Stimulated activated CD4-positive, alpha-beta T cell treated with anti-CD3 and anti-CD28 coated beads, Interleukin-4, amount 100 ng/mL, for 4 hours (primary cell): ENCODE data around the gene CRYBG2.
"Not testable (repeated sequence)": the region's sequence is repeated elsewhere in the genome, so short reads cannot be mapped to it uniquely, and the experiment has no call there.

Experiments
- DNase-seq, 2 experiments: peaks; one replicate each; pipeline ENCODE4 v3.0.0-alpha.2; 2020

The CRYBG2 gene

DNA sequence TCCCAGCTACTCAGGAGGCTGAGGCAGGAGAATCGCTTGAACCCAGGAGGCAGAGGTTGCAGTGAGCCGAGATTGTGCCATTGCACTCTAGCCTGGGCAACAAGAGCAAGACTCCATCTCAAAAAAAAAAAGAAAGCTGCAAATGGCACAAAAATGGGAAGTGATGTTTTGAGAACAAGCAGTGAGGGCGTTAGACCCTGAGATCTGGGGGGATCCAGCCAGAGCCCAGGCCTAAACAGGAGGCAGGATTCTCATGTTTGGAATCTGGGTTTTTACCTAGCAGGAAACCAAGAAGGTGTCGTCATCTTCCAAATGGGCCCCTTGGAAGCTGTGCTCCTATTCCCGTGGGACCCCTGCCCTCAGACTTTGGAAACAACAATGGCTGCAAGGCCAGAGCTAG, 61.2 kb downstream of the CRYBG2 start:
- not testable (repeated sequence) for DNase-seq

GRCh38 chr1:26291939-26292338, 62.0 kb downstream of the CRYBG2 start:
- DNase-seq = no peak

DNA sequence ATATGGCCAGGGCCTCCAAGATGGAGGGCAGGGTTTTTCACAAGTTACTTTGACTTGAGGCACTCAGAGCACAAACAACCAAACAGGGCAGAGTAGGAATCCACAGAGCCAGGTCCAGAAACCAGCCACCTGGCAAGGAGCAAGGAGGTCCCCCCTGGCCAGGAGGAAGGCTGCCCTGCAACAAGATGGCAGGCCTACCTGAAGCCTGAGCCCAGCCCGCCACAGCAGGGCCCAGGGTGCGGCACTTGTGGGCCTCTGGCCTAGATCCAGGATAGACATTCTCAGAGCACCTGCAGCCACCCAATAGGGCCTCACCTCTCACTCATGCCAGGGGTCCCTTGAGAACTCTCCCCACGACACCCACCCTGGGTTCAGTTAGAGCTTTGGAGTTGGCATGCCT, 62.5 kb downstream of the CRYBG2 start:
- DNase-seq = no peak

GRCh38 chr1:26290882-26291261, 63.1 kb downstream of the CRYBG2 start:
- DNase-seq = no peak

GRCh38 chr1:26290122-26290881, 63.6 kb downstream of the CRYBG2 start:
- DNase-seq = no peak

DNA sequence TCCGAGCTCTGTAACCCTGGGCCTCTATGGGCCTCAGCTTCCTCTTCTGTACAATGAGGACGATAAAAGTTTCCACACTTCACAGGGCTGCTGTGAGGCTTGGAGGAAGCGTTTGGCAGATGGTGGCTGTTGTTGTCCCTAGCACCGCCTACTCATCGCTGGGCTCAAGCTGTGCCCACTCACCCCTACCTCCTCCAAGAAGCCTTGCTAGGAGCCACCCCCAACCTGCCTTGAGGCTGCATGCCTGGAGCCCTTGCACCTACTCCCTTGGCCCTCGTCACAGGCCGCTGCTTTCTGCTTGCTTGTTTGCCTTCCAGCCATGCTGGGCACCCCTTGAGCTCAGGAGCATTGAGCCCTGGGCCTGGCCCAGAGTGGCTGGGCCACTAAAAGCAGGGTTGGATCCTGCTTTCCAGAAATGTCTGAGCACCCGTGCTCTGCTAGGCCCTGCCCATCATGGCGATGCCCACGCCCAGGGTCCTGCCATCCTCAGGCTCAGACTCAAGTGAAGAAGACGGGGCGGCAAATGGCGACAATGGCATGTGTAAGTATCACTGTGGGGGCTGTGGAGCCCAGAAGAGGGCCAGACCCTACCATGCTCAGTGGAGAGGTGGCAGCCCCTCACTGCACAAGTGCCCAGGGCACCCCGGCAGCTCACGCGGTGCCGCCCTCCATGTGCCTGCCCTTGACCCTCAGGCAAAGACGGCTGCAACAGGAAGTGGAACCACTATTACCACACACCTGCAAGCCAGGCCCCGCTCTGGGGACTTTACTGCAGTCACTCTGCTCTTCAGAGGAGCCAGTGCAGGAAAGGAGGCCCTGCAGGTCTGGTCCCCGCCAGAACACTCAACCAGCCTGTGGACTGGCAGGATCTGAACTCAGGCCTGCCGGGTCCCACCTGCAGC, 64.5 kb downstream of the CRYBG2 start:
- DNase-seq = no peak

DNA sequence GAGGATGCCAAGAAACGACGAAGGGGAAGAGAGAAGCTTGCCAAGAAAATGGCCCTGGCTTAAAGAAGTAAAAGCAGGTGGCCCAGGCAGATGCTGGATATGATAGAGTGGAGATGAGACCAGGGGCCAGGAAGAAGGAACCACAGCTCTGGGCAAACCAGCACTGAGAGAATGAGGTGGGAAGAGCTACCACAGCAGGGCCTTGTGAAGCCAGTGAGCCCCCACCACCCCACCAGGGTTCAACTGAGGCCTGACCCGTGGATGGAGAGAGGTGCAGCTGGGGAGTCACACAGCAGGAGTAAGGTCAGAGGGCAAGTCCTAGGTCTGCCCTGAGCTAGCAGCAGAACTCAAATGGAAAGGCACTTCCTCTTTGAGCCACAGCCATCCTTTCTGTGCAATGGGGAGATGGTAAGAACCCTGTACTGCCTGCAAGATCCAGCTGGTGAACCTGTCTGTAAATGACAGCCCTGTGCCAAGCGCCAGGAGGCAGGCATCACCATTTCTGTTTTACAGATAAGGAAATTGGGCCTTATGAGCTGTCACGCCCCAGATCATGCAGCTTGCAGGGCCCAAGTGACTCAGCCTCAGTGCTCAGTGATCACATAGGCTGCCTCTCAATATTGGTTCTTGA, 65.5 kb downstream of the CRYBG2 start:
- DNase-seq = peak; percentile 57 to 82

DNA sequence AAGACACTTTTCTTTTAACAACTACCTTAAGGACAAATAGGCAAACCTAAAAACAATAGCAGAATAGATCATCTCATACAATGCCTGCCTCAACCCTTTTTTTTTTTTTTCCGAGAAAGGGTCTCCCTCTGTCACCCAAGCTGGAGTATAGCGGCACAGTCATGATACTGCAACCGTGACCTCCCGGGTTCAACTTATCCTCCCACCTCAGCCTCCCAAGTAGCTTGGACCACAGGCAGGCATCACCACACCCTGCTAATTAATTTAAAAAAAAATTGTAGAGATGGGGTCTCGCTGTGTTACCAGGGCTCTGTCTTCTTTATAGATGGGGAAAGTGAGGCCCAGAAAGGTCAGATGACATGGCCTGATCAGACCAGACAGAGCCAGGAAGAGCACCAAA, 66.1 kb downstream of the CRYBG2 start:
- DNase-seq = no peak

GRCh38 chr1:26287033-26287711, 66.8 kb downstream of the CRYBG2 start:
- peak in 1 of 2 experiments; percentile 47 for DNase-seq

DNA sequence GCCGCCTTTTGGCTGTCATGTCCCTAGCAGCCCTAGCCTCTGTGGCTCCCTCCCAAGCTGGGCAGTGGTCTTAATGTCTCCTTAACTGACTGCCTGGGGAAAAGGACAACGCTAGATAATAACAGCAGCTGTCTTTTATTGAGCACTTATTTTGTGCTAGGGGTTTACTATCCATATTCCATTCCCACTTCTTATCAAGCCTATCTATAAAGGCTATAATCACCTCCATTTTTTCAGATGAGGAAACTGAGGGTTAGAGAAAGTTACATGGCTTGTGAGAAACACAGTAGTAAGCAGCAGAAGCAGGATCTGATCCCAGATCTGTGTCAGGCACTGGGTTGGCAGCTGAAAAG, 67.9 kb downstream of the CRYBG2 start:
- DNase-seq = no peak

GRCh38 chr1:26285366-26286063, 68.4 kb downstream of the CRYBG2 start:
- DNase-seq = no peak

DNA sequence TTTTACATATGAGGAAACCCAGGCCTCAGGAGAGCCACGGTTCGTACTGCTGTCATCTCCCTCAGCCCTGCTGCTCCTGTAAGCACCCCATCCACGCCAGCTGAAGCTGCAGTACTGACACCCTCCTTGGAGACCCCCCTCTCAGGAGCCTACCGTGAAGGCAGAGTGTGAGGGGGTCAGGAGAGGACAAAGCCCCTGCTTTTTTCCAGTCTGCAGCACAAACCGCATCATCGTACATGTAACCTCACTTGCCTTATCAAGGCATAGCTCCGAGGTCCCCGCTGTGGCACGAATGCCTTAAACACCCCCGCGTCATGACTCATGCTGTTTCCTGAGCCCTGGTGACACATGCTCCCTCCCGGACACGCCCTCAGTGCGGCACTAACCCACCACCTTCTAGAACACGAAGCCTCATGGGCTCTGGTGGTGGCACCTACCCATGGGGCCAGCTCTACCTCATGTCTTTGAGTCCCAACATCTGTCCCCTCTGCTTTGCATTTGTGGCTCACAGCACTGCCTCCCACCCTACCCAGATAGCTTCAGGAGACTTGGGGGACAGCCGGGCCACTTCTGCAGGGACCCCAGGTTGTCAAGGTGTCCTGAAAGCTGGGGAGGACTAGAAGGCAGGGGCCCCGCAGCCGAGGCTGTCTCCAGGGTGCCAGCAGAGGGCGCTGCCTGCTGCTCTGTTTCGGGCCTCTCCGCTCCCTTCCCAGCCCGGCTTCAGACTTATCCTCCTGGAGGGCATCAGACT, 69.2 kb downstream of the CRYBG2 start:
- peak; percentile 92 to 99 for DNase-seq

DNA sequence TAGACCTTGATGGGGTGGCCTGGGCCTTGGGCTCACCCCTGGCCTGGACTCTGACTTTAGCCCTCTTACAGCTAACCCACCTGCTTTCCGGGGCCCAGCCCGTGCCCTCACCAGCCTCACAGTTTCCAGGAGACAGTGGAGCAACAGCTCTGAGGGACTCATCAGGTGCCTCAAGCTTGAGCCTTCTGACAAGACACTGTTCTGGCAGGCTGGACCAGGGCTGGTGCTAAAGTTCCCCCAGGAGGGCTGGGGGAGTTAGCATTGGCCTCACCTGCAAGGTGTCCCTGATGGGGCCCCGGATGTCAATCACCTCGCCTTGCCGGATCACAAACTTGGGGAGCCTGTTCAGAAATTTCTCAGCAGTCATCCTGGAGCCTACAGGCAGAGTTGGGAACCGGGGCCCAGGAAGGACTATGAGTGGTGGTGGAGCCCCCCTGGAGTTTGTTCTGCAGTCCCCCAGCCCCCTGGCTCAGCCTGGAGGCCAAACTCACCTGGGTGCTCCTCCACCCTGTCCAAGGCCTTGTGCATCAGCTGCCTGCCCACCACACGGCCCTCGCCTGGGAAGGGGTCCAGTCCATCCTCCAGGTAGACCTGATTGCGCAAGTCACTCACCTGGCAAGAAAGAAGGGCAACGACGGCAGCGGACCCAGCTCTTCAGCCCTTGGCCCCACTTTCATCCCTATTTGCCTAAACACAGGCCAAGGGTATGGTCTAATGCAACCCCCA, 69.9 kb downstream of the CRYBG2 start:
- DNase-seq = no peak

- DNase-seq = no peak
These were observed 70.6 kb downstream of the CRYBG2 start for GRCh38 chr1:26283279-26283853.

- DNase-seq = no peak
These were observed 71.5 kb downstream of the CRYBG2 start for GRCh38 chr1:26282401-26282918.

DNA sequence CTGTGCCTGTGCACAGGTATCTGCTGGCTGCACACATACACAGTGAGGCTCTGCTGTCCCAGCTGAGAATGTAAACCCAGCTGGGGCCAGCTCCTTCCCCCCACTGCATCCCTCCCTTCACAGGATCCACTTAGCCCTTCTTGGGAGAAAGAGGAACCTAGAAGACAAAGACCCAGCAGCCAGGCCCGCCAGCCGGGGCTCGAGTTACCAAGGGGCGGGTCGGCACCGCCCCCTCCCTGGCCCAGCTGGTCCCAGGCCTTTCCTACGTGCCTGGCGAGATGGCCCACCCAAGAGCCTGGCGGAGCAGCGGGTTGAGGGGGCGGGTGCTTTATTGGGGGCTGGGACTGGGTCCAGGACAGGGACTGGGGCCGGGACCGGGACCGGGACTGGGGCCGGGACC, 72.0 kb downstream of the CRYBG2 start:
- DNase-seq = no peak

GRCh38 chr1:26281091-26281958, 72.6 kb downstream of the CRYBG2 start:
- no peak for DNase-seq

DNA sequence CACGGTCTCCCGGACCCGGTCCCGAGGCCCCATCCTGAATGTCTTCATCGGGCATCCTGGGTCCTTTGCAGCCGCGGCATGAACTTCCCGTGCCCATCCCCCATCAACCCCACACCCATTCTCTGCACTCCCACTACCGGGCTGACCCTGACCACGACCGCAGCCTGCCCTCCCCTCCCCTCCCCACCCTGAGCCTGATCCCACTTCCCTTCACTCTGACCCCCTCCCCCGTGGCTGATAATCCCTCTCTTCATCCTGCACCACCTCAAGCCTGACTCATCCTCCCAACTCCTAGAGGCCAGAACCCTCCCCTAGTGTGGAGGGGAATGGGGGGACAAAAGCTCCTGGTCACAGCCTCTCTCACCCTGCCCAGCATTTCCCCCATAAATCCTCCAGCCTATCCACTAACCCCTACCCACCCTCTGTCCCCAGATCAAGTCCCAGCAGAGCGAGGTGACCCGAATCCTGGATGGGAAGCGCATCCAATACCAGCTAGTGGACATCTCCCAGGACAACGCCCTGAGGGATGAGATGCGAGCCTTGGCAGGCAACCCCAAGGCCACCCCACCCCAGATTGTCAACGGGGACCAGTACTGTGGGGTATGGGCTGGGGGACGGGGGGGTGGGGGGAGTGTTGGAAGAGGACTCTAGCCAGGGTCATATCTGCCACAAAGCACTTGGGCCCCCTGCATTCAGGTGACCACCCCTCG, 73.4 kb downstream of the CRYBG2 start:
- DNase-seq = no peak
